GM18868 (cell line): ENCODE measurements around the gene KCNC3.

Experiments
- ATAC-seq: cut with Tn5 transposase; IDR thresholded peaks from one replicate; pipeline ENCODE4 v1.9.1; 2021; ENCODE audit warnings: mild to moderate bottlenecking, moderate library complexity; ENCODE audit not compliant: unreplicated experiment

Gene KCNC3

DNA sequence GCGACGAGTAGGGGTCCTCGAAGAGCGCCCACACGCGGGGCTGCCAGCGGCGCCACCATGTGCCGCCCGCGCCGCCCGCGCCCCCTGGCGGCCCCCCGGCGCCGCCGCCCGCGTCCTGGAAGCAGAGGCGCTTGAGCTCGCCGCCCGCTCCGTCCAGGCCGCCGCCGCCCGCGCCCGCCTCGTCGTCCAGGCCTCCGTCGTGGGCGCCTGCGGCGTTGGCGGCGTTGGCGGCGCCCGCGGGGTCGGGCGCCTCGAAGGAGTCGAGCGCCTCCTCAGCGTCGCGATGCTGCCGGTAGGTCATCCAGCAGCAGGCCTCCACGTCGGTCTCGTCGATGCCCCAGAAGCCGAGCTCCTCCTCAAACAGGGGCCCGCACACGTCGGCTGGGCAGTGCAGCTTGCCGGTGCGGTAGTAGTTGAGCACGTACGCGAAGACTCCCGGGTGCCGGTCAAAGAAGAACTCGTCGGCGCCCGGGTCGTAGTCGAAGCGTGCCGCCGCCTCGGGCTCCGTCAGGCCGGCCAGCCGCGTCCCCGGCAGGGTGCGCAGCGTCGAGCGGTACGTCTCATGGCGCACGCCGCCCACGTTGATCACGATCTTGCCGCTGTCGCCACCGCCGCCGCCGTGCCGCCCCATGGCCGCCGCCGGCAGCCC lies 829 bp downstream of the KCNC3 start:
- no peak for ATAC-seq

DNA sequence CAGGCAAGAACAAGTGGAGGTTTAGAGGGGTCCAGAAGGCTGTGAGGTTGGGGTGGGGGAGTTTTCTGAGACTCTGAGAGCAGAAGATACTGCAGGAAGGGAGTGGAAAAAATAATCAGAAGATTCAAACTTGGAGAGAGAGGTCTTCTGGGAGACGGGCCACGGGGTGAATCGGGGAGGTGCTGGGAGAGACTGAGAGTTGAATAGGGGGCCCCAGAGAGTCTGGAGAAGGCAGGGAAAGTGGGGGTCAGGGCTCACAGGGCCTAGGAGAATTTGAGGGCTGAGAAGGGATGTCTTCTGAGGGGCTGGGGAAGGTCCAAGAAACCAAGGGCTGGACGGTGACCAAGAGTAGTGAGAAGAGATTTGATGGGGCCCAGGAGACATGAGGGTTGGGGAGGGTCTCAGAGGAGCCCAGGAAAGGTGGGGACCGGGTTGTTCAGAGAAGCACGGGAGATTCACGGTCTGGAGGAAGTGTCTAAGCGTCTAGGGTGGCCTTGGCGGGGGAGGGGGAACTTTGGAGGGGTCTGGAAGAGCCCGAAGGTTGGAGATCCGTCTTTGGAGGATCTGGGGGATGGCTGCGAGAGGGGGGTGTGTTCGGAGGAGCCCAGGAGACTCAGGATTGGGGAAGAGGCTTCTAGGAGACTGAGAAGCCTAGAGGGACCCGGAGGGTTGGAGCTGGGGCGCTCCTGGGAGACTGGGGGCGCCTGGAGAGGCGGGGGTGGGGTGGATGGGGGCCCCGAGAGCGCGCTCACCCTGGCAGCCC lies 1.5 kb downstream of the KCNC3 start:
- no peak for ATAC-seq

DNA sequence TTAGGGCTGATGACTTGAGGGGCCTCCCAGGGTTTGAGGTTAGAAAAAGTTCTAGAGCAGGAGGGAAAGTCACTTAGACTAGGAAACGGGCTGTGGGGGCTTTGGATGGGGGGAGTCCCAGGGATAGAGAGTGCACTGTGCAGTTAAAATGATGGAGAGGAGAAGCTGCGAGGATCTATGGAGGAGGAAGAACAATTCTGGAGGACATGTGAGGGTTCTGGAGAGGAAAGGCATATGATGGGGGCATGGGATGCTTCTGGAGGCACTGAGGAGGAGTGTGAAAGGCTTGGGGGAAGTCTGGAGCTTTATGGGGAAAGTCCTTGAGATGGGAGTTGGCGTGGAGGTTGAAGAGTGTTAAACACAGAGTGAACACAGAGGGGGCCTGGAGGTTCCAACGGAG lies 2.2 kb downstream of the KCNC3 start:
- no peak for ATAC-seq

GRCh38 chr19:50326101-50326664 lies 3.0 kb downstream of the KCNC3 start:
- no peak for ATAC-seq

GRCh38 chr19:50325310-50326100 lies 3.7 kb downstream of the KCNC3 start:
- no peak for ATAC-seq

DNA sequence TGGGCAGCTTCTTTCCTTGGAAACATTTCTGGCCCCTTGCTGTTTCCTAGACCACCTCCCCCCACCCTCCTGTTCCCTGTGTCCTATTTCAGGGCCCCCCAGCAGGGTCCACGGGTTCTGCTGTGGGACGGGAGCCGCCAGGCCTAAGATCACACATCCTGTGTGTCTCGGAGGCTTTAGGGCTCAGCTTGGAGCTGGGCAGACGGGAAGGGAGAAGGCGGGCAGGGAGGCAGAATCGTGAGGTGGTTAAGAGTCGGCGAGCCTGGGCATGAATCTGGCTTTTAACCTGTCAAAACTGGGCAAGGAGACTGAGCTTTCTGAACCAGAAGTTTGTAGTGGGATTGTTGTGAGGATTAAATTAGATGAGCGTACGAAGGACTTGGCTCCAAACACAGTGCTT lies 4.8 kb downstream of the KCNC3 start:
- no peak for ATAC-seq

DNA sequence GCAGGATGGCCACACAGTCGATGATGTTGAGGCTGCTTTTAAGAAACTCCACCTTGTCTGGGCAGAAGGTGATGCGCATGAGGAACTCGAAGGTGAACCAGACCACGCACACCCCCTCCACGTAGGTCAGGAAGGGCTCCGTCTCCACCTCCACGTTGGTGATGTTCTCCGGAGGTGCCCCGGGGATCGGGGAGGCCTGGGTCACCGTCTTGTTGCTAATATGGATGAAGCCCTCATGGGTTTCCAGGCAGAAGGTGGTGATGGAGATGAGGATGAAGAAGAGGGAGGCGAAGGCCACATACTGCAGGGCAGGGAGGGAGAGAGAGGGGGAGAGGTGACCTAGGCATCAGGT lies 5.4 kb downstream of the KCNC3 start:
- ATAC-seq = no peak

DNA sequence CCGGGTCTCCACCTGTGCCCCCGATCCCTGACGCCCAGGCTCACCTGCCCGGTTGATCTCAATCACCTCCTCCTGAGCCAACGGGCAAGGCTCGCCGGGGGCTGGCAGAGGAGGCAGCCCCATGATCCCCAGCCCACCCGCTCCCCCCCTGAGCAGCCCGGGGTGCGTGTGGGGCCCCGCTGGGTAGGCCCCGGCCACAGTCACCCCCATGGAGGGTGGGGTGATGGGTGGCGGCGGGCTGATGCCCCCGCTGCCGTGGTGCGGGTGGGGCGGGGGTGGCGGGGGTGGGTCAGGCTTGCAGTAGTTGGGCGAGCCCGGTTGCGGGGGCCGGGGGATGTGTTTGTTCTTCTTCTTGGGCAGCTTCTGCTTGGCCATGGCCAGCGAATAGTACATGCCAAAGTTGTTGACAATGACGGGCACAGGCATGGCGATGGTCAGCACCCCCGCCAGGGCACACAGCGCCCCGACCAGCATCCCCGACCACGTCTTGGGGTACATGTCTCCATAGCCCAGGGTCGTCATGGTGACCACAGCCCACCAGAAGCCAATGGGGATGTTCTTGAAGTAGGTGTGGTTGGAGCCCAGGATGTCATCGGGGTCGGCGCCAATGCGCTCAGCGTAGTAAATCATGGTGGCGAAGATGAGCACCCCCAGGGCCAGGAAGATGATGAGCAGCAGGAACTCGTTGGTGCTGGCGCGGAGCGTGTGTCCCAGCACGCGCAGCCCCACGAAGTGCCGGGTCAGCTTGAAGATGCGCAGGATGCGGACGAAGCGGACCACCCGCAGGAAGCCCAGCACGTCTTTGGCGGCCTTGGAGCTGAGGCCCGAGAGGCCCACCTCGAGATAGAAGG lies 6.0 kb downstream of the KCNC3 start:
- ATAC-seq = no peak

DNA sequence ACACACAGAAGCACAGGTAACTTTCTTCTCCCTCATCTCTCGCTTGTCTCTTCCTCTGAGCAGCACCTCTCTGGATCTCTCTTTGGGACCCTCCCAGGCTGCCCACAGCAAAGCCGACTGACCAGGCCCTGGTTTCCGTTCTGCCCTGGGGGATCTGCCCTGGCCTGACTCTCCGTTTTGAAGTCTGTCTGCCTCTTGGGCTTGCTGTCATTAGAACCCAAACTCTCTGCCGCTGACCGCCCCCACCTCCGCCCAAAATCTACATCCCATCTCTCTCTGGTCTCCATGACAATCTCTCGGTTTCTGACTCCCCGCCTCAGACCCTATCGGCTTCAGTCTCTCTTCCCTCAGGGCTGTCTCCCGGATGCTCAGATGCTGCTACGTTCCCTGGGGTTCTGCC lies 6.9 kb downstream of the KCNC3 start:
- ATAC-seq = no peak

- no peak for ATAC-seq
These were observed 7.3 kb downstream of the KCNC3 start for GRCh38 chr19:50321831-50322230.

DNA sequence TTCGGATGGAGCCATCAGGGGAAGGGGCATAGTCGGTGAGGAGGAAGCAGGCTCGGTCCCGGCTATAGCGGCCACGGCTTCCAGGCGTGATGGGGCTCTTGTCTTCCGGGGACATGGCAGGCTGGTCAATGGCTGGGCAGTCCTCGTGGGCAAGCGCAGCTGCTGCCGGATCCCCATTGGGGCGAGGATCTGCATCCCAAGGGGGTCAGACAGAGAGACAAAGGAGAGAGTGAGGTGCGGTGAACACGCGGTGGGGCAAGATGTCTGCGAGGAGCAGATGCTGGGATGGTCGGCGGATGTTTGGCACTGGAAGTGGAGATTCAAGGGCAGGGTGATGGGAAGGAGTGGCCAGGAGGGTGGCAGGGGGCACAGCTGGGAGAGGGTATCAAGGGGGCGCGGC lies 8.6 kb downstream of the KCNC3 start:
- no peak for ATAC-seq

DNA sequence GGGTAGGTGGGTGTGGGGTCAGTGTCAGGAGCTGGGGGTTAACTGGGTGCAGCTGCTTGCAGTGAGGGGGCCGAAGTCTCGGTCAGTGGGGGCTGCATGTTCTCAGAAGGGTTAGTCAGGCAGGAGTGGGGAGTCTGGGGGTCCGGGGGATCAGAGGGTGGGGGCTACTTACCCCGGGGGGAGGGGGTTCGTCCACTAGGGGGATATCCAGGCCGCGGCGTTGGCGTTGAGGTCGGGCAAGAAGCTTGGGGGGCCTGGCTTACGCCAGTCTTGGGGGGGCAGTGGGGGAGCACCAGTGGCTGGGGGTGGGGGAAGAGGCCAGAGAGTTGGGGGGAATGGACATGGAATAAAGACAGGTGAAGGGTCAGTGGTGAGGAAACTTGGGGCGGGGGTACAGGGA lies 9.1 kb downstream of the KCNC3 start:
- no peak for ATAC-seq

DNA sequence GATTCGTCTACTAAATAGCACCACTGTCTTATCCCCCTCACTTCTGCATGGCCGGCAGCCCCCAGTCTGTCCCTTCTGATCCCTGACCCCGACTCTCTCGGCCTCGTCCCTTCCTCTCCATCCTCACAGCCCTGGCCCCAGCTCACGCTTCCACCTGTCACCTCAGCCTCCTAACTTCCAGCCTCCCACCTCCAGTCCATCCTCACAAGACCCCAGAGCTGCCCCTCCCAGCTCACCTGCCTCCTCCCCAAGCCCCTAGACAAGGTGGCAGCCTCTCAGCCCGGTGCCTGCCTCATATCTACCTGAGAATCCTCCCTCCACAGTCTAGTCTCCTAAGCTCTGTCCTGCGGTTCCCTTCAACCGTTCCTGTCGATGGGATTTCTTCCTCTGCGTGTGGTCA lies 10.0 kb downstream of the KCNC3 start:
- ATAC-seq = no peak

DNA sequence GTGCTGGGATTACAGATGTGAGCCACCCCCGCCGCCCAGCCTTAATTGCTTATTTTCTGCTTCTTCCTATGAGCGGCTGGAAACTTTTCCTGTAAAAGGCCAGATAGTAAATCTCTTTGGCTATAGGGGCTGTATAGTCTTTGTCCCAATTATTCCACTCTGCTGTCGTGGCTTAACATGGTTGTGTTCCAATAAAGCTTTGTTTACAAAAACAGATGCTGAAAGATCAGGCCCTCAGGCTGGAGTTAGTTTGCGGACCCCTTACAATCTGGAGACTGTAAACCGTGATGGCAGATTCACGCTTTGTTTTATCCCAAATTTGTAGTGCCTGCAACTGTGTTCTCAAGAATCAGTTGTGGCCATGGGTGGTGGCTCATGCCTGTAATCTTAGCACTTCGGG lies 10.7 kb downstream of the KCNC3 start:
- ATAC-seq = no peak

DNA sequence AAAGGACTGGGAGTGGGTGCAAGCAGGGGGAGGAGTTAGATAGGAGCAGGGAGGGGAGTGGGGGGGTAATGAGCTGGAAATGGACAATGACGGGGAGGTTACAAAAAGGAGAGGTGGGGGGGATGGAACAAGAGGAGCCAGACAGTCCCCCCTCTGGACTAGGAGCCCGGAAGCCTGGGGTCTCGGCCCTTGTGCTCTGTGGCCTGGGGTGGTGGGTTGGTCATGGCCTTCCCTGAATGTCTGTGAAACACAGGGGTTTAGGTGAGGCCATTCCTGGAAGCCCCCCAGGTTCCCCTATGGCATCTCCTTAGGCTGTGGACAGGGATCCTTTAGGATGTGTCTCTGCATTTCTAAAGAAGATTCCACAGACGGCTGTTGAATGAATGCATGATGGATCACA lies 12.1 kb downstream of the KCNC3 start:
- ATAC-seq = no peak

GRCh38 chr19:50315773-50316448 lies 13.3 kb downstream of the KCNC3 start:
- ATAC-seq = no peak

- ATAC-seq = no peak
These were observed 14.2 kb downstream of the KCNC3 start for GRCh38 chr19:50314724-50315708.

- ATAC-seq = no peak
These were observed 15.2 kb downstream of the KCNC3 start for GRCh38 chr19:50313812-50314536.
